ENCODE data around the gene NUDC. TPM values are rescaled to one million over a fixed set of nuclear protein-coding genes. Genes with fewer than 3 reads are reported as not detected.

Gene NUDC
- total and polyA plus RNA-seq, 9 of the 15 experiments (the other 6 are each of a cell fraction or from before 2014, with no cell fraction given): 9.8 to 234 (median 149) TPM

DNA sequence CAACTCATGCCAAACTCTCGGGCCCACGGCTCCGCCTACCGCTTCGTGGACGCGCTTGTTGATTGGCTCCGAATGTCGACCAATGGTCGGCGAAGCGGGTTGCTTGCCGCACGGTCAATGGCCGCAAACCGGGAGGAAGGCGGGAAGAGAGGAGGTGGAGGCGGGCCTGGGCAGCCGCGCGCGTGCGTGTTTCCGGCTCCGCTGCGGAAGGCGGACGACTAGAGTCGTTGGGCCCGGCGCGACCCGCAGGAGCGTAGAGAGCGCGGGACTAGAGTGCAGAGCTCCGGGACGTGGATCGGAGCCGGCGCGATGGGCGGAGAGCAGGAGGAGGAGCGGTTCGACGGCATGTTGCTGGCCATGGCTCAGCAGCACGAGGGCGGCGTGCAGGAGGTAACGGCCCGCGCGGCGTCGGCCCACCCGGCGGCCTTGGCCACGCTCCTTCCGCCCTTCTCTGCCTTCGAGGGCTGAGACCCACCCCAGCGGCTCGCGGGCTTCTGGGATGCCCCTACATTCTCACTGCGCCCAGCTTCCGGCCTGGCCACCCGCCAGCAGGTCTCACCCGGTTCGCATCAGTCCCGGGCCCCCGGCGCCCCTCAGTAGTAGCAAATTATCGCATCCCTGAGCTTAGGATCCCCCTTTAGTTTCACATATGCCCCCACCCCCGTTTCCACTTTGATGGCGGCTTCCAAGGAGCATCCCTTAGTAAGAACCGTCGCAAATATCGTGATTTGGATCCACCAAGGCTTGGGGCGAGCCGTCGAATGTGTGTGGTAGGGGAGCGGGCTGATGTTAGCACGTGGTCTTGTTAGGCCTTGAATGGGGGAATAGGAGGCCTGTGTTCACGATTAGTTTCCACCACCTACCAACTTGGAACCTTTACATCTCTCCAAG is at the start of gene NUDC (continued):
- TF ChIP-seq SMAD4 (CRISPR knock-in tag; conservative IDR thresholded peaks at IDR 0.05) (peak; percentile 35), HLTF (IDR thresholded peaks at IDR 0.05) (peak; percentile 72; the same call in 1 of the 2 replicates), HCFC1 (IDR thresholded peaks at IDR 0.05; ENCODE audit: low read depth, low read length) (peak; percentile 55), KLF6 (CRISPR knock-in tag; IDR thresholded peaks at IDR 0.05; ENCODE audit: borderline replicate concordance) (no peak), NEUROD1 (IDR thresholded peaks at IDR 0.05; ENCODE audit: borderline replicate concordance, low read depth, low read length, partially characterized antibody) (peak; percentile 82), CBX3 (IDR thresholded peaks at IDR 0.05; ENCODE audit: borderline replicate concordance in 1 of 2, low read length in 2 of 2) (peak in 1 of 2 experiments; percentile 76; a peak in 1 of 3 replicates), ZNF146 (CRISPR knock-in tag; IDR thresholded peaks at IDR 0.05; ENCODE audit: unreplicated experiment) (peak; percentile 18), E2F5 (CRISPR knock-in tag; IDR thresholded peaks at IDR 0.05) (peak; percentile 93; the same call in 1 of the 2 replicates), SOX6 (IDR thresholded peaks at IDR 0.05) (no peak), POU5F1 (IDR thresholded peaks at IDR 0.05; ENCODE audit: borderline replicate concordance, low read depth, low read length, partially characterized antibody) (no peak), CHD2 (IDR thresholded peaks at IDR 0.05; ENCODE audit: low read depth, low read length) (peak; percentile 68), HDAC8 (tag; IDR thresholded peaks at IDR 0.05) (peak; percentile 76), TAF15 (IDR thresholded peaks at IDR 0.05; ENCODE audit: low read depth, low read length) (no peak), TBP (optimal IDR thresholded peaks at IDR 0.05; ENCODE audit: low read depth, low read length) (peak; percentile 85), PTBP1 (IDR thresholded peaks at IDR 0.05; ENCODE audit: low read depth, low read length) (no peak), FOSL1 (tag; conservative IDR thresholded peaks at IDR 0.05) (no peak), RBM34 (IDR thresholded peaks at IDR 0.05; ENCODE audit: borderline replicate concordance, insufficient read depth, low read length) (no peak), DPF2 (IDR thresholded peaks at IDR 0.05) (no peak)
- TF ChIP-seq, protein P1, sequence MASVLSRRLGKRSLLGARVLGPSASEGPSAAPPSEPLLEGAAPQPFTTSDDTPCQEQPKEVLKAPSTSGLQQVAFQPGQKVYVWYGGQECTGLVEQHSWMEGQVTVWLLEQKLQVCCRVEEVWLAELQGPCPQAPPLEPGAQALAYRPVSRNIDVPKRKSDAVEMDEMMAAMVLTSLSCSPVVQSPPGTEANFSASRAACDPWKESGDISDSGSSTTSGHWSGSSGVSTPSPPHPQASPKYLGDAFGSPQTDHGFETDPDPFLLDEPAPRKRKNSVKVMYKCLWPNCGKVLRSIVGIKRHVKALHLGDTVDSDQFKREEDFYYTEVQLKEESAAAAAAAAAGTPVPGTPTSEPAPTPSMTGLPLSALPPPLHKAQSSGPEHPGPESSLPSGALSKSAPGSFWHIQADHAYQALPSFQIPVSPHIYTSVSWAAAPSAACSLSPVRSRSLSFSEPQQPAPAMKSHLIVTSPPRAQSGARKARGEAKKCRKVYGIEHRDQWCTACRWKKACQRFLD (CRISPR knock-in tag; IDR thresholded peaks at IDR 0.05): peak; percentile 89; the same call in 1 of the 2 replicates
- TF ChIP-seq, protein P2, sequence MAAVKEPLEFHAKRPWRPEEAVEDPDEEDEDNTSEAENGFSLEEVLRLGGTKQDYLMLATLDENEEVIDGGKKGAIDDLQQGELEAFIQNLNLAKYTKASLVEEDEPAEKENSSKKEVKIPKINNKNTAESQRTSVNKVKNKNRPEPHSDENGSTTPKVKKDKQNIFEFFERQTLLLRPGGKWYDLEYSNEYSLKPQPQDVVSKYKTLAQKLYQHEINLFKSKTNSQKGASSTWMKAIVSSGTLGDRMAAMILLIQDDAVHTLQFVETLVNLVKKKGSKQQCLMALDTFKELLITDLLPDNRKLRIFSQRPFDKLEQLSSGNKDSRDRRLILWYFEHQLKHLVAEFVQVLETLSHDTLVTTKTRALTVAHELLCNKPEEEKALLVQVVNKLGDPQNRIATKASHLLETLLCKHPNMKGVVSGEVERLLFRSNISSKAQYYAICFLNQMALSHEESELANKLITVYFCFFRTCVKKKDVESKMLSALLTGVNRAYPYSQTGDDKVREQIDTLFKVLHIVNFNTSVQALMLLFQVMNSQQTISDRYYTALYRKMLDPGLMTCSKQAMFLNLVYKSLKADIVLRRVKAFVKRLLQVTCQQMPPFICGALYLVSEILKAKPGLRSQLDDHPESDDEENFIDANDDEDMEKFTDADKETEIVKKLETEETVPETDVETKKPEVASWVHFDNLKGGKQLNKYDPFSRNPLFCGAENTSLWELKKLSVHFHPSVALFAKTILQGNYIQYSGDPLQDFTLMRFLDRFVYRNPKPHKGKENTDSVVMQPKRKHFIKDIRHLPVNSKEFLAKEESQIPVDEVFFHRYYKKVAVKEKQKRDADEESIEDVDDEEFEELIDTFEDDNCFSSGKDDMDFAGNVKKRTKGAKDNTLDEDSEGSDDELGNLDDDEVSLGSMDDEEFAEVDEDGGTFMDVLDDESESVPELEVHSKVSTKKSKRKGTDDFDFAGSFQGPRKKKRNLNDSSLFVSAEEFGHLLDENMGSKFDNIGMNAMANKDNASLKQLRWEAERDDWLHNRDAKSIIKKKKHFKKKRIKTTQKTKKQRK (IDR thresholded peaks at IDR 0.05; ENCODE audit: borderline replicate concordance, low read depth, low read length): peak; percentile 83
- TF ChIP-seq, protein P3, sequence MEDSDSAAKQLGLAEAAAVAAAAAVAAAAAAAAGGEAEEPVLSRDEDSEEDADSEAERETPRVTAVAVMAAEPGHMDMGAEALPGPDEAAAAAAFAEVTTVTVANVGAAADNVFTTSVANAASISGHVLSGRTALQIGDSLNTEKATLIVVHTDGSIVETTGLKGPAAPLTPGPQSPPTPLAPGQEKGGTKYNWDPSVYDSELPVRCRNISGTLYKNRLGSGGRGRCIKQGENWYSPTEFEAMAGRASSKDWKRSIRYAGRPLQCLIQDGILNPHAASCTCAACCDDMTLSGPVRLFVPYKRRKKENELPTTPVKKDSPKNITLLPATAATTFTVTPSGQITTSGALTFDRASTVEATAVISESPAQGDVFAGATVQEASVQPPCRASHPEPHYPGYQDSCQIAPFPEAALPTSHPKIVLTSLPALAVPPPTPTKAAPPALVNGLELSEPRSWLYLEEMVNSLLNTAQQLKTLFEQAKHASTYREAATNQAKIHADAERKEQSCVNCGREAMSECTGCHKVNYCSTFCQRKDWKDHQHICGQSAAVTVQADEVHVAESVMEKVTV (CRISPR knock-in tag; IDR thresholded peaks at IDR 0.05): no peak
